Astrocyte (in vitro differentiated cells and primary cell): ENCODE data around the gene GPR27.

Experiments
- EZH2 ChIP-seq: IDR thresholded peaks from 2 replicates; pipeline ENCODE4 v1.6.1; 2012; ENCODE audit warnings: mild to moderate bottlenecking, low read length, inconsistent platforms; ENCODE audit not compliant: insufficient read depth
- TF ChIP-seq, protein P1 (sequence below): IDR thresholded peaks from 2 replicates; pipeline ENCODE4 v1.5.1; 2011; ENCODE audit warnings: low read depth, mild to moderate bottlenecking, inconsistent platforms, low read length, moderate library complexity; ENCODE audit not compliant: insufficient read depth

DNA sequence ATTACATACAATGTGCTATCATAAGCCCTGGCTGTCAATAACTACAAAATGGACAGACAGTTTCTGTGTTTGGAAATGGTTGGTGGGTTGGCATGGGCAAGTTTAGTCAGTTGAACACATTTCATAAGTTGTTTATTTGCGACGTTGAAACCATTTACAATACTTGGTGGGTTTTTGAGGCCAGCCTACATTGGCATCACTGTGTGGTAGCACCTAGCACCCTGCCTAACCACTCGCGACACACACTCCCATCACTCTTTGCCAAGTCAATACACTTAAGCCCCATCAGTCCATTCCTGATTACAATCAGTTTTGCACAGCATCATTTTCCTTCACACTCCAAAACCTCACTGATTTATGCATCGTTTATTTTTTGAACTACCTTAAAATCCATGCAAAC is 17.5 kb downstream of the GPR27 start:
- TF ChIP-seq, protein P1, sequence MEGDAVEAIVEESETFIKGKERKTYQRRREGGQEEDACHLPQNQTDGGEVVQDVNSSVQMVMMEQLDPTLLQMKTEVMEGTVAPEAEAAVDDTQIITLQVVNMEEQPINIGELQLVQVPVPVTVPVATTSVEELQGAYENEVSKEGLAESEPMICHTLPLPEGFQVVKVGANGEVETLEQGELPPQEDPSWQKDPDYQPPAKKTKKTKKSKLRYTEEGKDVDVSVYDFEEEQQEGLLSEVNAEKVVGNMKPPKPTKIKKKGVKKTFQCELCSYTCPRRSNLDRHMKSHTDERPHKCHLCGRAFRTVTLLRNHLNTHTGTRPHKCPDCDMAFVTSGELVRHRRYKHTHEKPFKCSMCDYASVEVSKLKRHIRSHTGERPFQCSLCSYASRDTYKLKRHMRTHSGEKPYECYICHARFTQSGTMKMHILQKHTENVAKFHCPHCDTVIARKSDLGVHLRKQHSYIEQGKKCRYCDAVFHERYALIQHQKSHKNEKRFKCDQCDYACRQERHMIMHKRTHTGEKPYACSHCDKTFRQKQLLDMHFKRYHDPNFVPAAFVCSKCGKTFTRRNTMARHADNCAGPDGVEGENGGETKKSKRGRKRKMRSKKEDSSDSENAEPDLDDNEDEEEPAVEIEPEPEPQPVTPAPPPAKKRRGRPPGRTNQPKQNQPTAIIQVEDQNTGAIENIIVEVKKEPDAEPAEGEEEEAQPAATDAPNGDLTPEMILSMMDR, result no peak
- TF ChIP-seq EZH2, result no peak
